Epithelial cell of proximal tubule (primary cell): ENCODE results near the gene NBL1. TPM values are rescaled to one million over a fixed set of nuclear protein-coding genes. Genes with fewer than 3 reads are reported as not detected.

Source experiments
- DNase-seq: peaks from one replicate; pipeline ENCODE4 v3.0.0-alpha.2; 2011; ENCODE audit warnings: low read depth
- H3K4me3 ChIP-seq: 2 replicates; pipeline ENCODE4 v1.5.1; 2011; ENCODE audit warnings: low read depth, mild to moderate bottlenecking, low read length
- total RNA-seq: library from RNA; depleted of rRNA; stranded (reverse); fragments of >200 nt; gene quantifications from 2 replicates; pipeline ENCODE4 v1.2.3, GENCODE V29; 2015
- TF ChIP-seq, protein P1 (sequence below): conservative IDR thresholded peaks from 2 replicates; pipeline ENCODE4 v1.5.1; 2012; ENCODE audit warnings: low read depth, mild to moderate bottlenecking, low read length

The NBL1 gene, protein sequence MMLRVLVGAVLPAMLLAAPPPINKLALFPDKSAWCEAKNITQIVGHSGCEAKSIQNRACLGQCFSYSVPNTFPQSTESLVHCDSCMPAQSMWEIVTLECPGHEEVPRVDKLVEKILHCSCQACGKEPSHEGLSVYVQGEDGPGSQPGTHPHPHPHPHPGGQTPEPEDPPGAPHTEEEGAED
- total RNA-seq: 64.6 and 98.1 TPM in 2 replicates

DNA sequence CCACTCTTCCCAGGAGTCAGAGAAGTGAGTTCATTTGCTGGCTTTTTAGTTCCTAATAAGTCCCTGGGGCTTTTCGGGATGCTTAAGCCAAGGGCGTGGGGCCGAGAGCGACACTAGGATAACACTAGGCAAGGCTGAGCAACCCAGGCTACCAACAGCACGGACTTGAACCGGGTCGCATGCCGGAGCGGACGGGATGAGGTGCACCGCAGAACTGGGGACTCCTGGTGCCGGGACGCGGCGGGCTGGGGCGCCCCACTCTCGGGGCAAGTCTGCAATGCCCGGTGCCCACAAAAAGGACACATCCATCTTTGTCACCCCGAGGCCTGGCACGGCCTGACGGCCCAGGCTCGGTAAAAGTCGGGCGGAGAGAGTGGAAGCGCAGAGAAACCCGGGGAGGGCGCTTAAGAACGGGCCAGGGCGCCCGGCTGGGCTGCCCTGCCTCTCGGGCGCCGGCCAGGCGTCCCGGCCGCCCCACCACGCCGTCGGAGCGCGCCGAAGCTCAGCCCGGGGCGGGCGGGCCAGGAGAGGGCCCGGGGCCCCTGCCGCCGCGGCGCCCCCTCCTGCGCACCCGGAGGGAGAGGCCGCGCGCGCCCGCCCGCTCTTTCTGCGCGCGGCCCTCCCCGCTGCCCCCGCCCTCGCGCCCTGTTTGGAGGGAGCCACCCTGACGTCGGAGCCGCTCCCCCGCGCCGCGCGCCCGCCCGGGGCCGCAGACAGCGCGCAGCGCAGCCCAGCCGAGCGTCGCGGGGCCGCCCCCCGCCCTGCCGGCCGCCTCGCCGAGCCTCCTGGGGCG lies at the start of gene NBL1:
Gene NBL1, plus strand, starts transcription at position 710 of the 793 bp plus-strand sequence. CDS start 10,720 bp downstream, outside the sequence.
- peak within 1 kb of the TSS; percentile 69 for H3K4me3 ChIP-seq
- DNase-seq: no peak
- TF ChIP-seq, protein P1, sequence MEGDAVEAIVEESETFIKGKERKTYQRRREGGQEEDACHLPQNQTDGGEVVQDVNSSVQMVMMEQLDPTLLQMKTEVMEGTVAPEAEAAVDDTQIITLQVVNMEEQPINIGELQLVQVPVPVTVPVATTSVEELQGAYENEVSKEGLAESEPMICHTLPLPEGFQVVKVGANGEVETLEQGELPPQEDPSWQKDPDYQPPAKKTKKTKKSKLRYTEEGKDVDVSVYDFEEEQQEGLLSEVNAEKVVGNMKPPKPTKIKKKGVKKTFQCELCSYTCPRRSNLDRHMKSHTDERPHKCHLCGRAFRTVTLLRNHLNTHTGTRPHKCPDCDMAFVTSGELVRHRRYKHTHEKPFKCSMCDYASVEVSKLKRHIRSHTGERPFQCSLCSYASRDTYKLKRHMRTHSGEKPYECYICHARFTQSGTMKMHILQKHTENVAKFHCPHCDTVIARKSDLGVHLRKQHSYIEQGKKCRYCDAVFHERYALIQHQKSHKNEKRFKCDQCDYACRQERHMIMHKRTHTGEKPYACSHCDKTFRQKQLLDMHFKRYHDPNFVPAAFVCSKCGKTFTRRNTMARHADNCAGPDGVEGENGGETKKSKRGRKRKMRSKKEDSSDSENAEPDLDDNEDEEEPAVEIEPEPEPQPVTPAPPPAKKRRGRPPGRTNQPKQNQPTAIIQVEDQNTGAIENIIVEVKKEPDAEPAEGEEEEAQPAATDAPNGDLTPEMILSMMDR: no peak

- peak overlapping the region; percentile 95 for H3K4me3 ChIP-seq
- TF ChIP-seq, protein P1: no peak
- DNase-seq: no peak
Measured at GRCh38 chr1:19596065-19596713, 47.9 kb upstream of the NBL1 start.

GRCh38 chr1:19596714-19597495 lies 47.2 kb upstream of the NBL1 start:
- peak overlapping the region; percentile 95 for H3K4me3 ChIP-seq
- TF ChIP-seq, protein P1: no peak

DNA sequence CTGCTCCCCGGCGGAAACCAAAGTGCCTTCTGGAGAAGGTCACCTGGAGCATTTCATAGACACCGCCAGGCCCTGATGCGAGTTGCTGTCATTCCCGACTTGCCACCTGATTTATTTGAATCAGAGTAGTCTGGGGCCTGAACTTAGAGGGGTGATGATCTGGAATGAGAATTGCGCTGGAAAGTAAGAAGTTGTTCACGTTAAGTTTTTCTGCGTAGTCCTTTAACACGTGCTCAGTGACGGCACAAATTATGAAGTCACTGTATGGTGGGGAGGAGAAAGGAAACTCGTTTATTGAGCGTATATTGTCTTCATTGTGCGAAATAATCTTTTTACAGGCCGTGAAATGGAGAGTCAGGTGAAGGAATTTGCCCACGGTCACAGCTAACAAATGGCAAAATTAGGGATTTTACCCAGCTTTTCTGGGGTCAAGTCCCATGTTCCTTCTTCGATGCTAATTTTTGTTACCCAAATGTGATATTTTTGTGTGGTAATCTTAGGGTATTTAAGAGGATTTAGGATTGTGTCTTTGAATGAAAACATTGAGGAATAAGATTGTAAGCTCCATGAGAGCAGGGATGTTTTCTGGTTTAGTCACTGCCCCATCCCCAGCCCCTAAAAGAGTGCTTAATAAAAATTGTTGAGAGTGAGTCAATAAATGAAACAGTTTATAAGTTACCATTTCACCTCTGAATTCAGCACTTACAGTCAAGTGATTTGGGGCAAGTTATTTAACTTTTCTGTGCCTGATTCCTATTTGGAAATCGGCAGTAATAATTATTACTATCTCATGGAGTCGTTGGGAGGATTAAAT lies 46.4 kb upstream of the NBL1 start:
- TF ChIP-seq, protein P1: no peak
- no peak for DNase-seq
- peak overlapping the region; percentile 95 for H3K4me3 ChIP-seq

More at GRCh38 chr1:19596714-19597495, 47.2 kb upstream of the NBL1 start:
- DNase-seq: peak; percentile 91

- no peak for DNase-seq
- TF ChIP-seq, protein P1: no peak
- no peak overlapping the region for H3K4me3 ChIP-seq
Measured at GRCh38 chr1:19599810-19600209, 44.3 kb upstream of the NBL1 start.

GRCh38 chr1:19602486-19602885 lies 41.6 kb upstream of the NBL1 start:
- H3K4me3 ChIP-seq: no peak overlapping the region
- TF ChIP-seq, protein P1: no peak
- DNase-seq: no peak
